Measurements from ENCODE around the gene WIPI1. TPM values are rescaled to one million over a fixed set of nuclear protein-coding genes. Genes with fewer than 3 reads are reported as not detected.

Gene WIPI1
- total RNA-seq, 2 experiments from 2014 or later: 12.0 to 14.3 TPM

DNA sequence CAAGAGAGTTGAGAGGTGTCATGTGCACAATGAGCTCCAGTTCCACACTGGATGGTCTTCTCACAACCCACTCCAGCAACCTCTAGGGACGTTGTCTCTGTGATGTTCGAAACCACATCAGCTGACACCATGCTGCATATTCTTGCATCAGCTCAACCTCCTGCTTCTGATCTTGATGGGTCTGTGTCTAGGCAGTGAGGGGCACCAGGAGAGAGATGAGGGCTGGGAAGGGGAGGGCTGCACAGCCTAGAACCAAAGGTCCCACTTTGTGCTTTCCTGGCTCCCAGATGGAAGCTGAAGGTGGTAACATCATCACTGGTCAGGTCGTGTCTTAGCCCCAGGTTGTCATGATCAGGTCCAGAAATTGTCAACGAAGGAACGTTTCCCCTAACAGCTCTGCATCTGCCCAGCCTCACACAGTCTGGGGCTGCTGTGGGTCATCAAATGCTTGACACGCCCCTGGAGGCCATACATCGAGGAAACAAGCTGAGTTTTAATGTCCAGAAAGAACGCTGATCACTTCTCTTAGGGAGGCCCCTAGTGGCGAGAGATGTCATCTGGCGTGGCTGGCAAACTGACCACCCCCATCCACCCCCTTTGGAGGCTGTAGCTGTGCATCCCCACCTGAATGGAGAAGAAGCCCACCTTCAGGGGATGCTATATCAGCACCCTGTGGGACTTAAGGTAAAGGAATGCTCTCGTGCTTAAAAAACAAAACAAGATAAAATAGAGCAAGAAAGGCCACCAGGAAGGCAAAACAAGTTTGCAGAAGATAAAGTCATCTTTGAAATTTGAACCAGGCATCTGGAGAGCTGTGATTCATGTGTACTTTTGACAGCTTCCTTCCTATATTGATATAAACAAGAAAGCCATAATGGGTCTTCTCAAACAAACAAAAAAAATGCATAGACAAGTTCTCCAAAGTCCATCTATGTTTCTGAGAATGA, 58.3 kb downstream of the WIPI1 start:
- ChIA-PET CTCF (interaction anchor here (0.6 to 1.6 kb wide), 18 partner anchors 15 to 229 kb away, joined by 3 to 12 read pairs (median 3); partner anchors contain the start of genes ARSG and SLC16A6), POLR2A (interaction anchor here (0.7 to 1.7 kb wide), 3 partner anchors 107 to 151 kb away, joined by 3 to 10 read pairs (median 4); partner anchors contain the start of genes AMZ2, ARSG and SLC16A6)

DNA sequence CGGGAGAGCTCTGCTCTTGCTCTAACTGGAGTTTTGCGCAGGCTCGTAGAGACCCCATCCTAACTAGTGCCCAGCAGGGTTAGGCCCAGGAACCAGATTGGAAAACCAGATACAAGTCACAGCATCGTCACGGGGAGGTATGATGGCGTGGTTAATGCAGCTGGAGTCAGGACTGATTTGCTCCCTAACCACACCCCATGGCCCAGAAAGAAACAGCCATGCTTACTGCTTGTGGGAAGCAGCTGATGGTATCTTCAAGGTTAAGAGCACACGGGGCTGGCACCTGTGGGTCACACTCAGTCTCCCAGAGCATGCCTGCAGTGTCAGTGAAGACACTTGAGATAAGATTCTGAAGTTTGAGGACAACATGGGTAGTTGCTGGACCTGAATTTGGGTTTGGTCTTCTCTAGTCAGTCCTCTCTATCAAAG, 60.2 kb downstream of the WIPI1 start:
- CTCF ChIA-PET: interaction anchor here (1.3 kb wide), 1 partner anchor 134 kb away, joined by 3 read pairs; no protein-coding TSS in a partner anchor
- POLR2A ChIA-PET: no interaction called here

GRCh38 chr17:68396226-68397107, 60.8 kb downstream of the WIPI1 start:
- POLR2A ChIA-PET: no interaction called here
- CTCF ChIA-PET: interaction anchor here (1.3 kb wide), 1 partner anchor 133 kb away, joined by 3 read pairs; no protein-coding TSS in a partner anchor

DNA sequence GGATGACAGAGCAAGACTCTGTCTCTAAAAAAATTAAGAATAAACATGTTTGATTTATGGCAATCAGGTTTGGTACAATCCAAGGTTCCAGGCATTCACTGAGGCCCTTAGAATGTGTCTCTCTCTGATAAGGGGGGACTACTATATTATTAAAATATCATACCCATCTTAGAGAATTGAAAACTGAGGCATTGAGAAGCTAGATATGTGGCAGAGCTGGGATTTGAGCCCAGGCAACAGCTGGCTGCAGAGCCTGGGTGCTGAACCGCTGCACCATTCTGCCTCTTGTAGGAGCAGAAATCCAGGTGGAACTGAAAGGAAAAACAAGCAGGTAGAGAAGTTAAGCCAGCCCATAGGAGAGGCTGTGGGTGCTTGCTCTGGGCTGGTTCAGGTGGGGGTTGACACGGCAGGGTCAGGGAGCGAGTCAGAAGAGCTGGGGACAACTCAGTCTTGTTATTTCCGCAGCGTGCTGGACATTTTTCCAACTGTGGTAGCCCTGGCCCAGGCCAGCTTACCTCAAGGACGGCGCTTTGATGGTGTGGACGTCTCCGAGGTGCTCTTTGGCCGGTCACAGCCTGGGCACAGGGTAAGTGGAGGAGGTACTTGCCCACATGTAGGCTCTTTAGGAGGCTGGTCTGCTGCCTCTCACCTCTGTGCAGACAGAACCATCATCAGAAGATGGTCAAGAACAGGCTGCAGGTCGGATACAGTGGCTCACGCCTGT, 62.5 kb downstream of the WIPI1 start:
- CTCF ChIA-PET: interaction anchor here (0.6 kb wide), 1 partner anchor 149 kb away, joined by 4 read pairs; no protein-coding TSS in a partner anchor
- POLR2A ChIA-PET: no interaction called here

- ChIA-PET CTCF (no interaction called here), POLR2A (interaction anchor here (0.6 kb wide), 1 partner anchor 35 kb away, joined by 3 read pairs; no protein-coding TSS in a partner anchor)
These were observed 65.6 kb downstream of the WIPI1 start for GRCh38 chr17:68391561-68392268.

GRCh38 chr17:68390888-68391545, 66.3 kb downstream of the WIPI1 start:
- POLR2A ChIA-PET: interaction anchor here (0.6 kb wide), 1 partner anchor 36 kb away, joined by 3 read pairs; no protein-coding TSS in a partner anchor
- CTCF ChIA-PET: no interaction called here

DNA sequence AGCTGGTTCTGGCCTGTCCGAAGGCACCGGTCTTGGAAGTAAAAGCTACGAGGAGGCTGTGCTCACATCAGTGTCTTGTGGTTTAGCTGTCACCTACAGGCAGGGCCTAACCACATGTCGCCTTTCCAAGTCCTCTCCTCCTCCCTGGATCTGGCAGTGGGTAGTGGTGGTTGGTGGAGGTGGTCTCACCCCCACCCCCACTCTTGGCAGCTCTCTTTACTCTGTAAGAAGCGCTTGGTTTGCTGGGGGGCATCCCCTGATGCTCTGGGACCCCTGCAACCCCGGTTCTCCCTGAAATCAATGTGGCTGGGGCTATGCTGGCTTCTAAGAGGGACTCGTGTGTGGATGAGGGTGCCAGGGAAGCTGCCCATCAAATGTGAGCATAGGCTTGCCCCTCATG, 68.3 kb downstream of the WIPI1 start:
- POLR2A ChIA-PET: no interaction called here
- CTCF ChIA-PET: no interaction called here

DNA sequence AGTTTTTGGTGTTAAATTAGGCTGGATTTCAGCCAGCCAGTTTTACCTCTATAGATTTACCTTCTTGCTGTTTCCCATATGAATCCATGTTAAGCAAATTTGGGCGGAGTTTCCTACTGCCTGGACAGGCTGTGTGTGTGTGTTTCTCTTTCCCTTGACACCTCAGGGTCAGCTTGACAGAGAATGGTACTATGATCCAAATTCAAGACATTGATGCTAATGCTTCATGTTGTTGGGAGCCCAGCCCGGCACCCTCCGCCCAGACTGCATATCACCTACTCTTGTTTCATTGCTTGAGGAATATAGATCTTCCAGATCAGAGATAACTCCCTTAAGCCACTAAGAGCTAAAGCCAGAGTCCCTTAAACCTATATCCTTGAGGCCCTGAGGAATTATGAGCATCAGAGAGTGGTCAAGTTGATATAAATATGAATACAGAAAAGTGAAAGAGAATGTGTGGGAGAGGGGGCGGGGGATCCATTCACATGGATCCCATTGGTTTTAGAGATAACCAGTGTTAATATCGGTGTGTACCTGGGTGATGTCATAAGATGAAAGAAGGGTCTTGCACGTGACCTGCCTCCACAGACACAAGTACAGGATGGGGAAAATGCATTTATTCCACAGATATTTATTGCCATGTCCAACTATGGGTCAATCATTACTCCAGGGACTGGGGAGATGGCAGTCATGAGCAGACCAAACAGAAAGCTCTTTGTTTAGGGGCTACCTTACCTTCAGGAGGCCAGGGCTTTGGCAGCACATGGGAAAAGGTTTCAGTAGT, 69.7 kb downstream of the WIPI1 start:
- POLR2A ChIA-PET: no interaction called here
- CTCF ChIA-PET: no interaction called here

GRCh38 chr17:68385490-68386215, 71.6 kb downstream of the WIPI1 start:
- POLR2A ChIA-PET: no interaction called here

GRCh38 chr17:68384941-68385340, 72.4 kb downstream of the WIPI1 start:
- ChIA-PET POLR2A (no interaction called here), CTCF (no interaction called here)

More at GRCh38 chr17:68385490-68386215, 71.6 kb downstream of the WIPI1 start:
- CTCF ChIA-PET: interaction anchor here (1.0 kb wide), 1 partner anchor 51 kb away, joined by 3 read pairs; no protein-coding TSS in a partner anchor

GRCh38 chr17:68384471-68384870, 72.8 kb downstream of the WIPI1 start:
- CTCF ChIA-PET: no interaction called here
- POLR2A ChIA-PET: no interaction called here

DNA sequence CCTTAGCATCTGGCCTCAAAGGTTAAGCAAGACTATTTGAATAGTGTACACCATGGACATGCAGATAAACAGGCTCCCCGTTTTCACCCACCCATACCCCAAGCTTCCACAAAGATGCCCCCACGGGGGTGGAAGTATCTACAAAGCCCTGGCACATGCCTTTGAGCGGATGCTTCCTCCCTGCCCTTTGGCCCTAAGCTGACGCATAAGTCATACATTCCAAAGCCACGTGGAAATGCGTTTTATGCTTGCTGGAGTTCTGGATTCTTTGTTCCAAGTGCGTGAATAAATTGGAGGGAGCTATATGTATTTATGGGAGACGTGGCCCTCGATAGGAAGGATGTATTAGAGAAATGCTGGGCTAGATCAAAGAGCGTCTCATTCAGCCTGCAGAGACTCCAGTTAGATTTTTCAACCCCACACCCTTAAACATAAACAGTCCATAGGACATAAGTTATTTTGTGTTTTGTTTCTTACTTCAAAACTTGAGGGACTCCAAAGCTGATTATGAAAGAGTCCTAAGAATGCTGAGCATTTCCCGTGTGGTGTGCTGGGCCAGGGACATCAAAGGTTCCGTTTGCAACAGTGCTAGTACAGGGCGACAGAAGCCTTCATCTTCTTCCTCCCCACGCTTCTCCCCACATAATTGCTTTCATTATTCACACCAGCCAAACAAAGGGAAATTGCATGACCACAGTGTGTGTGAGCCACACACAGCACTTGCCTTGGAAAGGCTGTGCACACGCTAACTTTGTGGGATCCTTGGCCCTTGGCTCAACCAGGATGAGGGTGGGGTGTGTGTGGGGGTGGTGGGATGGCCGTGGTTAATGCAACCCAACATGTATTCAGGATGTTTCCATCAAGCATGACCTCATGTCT, 73.6 kb downstream of the WIPI1 start:
- ChIA-PET POLR2A (no interaction called here), CTCF (interaction anchor here (0.6 to 1.2 kb wide), 2 partner anchors 15 to 118 kb away, joined by 3 to 6 read pairs; no protein-coding TSS in a partner anchor)

DNA sequence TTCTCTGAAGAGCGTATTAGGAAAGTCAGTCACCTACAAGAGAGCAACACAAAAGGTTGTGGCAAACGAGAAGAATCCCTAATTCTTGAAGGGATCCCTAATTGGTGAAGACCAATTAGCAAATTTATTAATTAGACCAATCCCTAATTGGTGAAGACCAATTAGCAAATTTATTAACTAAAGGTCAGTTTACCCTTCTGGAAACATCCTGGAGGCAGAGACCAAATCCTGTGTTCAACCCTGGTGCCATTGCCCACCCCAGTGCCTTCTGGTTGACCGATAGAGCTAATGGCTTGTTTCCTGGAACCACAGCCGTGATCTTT, 74.2 kb downstream of the WIPI1 start:
- ChIA-PET POLR2A (no interaction called here), CTCF (interaction anchor here (0.6 to 1.2 kb wide), 2 partner anchors 16 to 118 kb away, joined by 3 to 6 read pairs; no protein-coding TSS in a partner anchor)

GRCh38 chr17:68382582-68383085, 74.7 kb downstream of the WIPI1 start:
- POLR2A ChIA-PET: no interaction called here
- CTCF ChIA-PET: interaction anchor here (0.6 to 1.5 kb wide), 2 partner anchors 29 to 117 kb away, joined by 3 to 7 read pairs; no protein-coding TSS in a partner anchor
